NCI-H226 (cell line): ENCODE results near the gene PPP2R3C.
"Not testable (repeated sequence)": the region's sequence is repeated elsewhere in the genome, so short reads cannot be mapped to it uniquely, and the experiment has no call there.

Experiments used
- DNase-seq: peaks from one replicate; pipeline ENCODE4 v3.0.0-alpha.2; 2015

PPP2R3C gene

DNA sequence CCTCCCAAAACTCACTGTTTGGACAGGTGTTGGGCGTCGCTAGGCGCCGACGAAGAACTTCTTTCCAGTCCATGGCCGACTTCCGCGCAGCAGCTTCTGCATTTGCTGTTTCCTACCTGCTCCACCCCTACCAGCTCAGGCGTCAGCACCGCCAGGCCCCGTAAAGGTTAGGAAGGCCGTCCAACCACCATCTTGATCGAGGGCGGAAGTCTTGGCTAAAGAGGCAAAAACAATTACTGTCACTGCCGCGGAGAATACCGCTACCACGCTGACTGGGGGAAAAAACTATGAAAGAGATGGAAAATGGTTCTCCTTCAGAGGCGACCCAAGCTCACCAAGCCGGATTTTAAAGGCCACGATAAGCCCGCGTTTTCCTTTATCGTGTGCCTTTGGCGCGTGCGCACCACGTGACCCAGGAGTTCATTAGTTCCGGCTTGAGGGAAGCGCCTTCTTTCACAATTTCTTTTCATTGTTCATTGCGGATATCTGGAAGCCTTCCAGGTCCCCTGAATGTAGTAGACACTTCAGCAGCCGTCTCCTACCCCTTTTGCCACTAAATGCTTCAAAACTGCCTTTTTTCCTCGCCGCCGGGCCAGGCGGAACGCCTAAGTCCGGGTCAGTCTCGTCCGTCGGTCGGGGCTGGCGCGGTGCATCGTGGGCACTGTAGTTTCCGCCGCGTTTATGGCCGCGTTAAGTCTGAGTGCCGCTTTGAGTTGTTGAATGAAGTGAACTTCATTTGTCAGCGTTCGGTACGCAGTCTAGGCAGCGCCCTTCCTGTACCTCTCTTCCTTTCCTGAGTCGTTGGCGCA, at the start of gene PPP2R3C, which contains the start of gene PRORP:
PPP2R3C (minus strand) TSS at position 104 of the 809 bp plus-strand sequence; CDS start at position 73, 31 bp downstream.
PRORP (plus strand) TSS at position 666 of the 809 bp plus-strand sequence. CDS start 694 bp downstream, outside the sequence.
- DNase-seq = peak; percentile 99

GRCh38 chr14:35167496-35167895, 45.7 kb upstream of the PPP2R3C start:
- DNase-seq = no peak

- DNase-seq = no peak
These were observed 43.1 kb upstream of the PPP2R3C start for GRCh38 chr14:35164849-35165248.

- no peak for DNase-seq
These were observed 41.6 kb upstream of the PPP2R3C start for GRCh38 chr14:35163384-35163783.

- DNase-seq = no peak
These were observed 39.4 kb upstream of the PPP2R3C start for GRCh38 chr14:35161231-35161630.

GRCh38 chr14:35159742-35160409, 38.1 kb upstream of the PPP2R3C start:
- DNase-seq = peak; percentile 94

GRCh38 chr14:35158951-35159653, 37.3 kb upstream of the PPP2R3C start:
- DNase-seq = peak; percentile 32

DNA sequence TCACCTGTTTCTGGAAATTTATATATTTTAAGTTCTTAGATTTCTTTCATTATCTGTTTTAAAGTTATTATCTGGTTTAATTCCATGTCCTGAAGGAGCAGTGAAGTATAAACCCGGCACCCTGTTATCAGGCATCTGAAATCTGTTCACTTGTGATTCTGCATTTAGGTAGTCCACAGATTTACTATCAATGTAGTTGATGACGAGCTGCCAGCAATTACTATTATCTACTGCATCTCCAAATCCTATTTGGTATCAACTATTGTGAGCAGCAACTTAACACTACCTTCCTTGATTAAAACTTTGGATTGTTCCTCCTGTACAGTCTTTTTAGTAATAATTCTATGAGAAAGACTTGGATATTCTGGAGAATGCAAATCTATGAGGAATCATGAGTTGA, 36.7 kb upstream of the PPP2R3C start:
- DNase-seq = no peak

DNA sequence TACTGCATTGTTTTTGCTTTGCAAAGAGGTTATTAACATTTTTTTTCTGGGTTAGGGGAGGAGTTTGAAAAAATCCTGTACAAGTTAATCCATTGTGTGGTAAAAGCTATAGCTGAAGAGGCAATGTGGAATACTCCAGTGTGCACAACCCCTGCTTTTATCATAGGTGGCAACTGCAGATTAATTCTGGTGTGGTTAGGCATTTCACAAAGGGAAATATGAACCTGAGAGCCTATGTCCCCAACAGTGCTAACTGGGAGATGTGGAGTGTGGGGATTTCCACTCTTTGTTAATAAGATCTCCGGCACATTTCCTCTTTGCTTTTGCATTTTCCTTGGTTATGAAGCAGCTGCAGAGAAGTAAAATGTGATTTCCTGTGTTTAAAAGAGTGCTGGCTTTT, 34.2 kb upstream of the PPP2R3C start:
- peak; percentile 54 for DNase-seq

DNA sequence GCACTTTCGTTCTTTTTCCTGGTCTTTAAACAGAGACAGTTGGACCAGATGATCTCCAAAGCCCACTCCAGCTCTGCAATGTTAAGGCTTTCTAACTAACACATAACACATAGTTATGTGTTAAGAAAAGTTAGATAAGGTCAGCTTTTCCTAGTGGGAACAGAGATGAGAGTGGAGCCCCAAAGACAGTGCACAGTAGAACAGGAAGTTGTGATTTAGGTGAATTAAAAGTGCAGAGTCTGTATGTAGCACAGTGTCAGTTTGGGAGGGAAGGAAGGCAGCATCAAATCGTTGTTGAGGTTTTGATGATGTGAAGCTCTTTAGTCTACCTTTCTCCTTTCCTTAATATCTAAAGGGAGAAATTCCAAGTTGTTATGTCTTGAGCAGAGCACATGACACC, 32.2 kb upstream of the PPP2R3C start:
- no peak for DNase-seq

DNA sequence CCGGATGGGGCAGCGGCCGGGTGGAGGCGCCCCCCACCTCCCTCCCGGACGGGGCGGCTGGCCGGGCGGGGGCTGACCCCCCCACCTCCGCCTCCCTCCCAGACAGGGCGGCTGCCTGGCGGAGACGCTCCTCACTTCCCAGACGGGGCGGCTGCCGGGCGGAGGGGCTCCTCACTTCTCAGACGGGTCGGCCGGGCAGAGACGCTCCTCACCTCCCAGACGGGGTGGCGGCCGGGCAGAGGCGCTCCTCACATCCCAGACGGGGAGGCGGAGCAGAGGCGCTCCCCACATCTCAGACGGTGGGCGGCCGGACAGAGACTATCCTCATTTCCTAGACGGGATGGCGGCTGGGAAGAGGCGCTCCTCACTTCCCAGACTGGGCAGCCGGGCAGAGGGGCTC, 30.7 kb upstream of the PPP2R3C start:
- not testable (repeated sequence) for DNase-seq

DNA sequence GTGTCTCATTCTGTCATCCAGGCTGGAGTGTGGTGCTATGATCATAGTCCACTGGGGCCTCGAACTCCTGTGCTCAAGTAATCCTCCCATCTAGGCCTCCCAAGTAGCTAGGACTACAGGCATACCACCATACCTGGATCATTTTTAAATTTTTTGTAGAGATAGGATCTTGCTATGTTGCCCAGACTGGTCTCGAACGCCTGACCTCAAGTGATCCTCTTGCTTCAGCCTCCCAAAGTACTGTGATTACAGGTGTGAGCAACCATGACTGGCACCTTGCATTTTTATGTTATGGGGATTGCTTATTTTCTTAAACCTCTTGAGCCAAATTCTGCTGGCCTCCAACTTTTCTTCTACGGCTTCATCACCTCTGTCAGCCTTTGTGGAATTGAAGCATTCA, 27.4 kb upstream of the PPP2R3C start:
- no peak for DNase-seq

GRCh38 chr14:35147711-35148110, 25.9 kb upstream of the PPP2R3C start:
- DNase-seq = no peak

- DNase-seq = no peak
These were observed 25.4 kb upstream of the PPP2R3C start for GRCh38 chr14:35147186-35147585.

DNA sequence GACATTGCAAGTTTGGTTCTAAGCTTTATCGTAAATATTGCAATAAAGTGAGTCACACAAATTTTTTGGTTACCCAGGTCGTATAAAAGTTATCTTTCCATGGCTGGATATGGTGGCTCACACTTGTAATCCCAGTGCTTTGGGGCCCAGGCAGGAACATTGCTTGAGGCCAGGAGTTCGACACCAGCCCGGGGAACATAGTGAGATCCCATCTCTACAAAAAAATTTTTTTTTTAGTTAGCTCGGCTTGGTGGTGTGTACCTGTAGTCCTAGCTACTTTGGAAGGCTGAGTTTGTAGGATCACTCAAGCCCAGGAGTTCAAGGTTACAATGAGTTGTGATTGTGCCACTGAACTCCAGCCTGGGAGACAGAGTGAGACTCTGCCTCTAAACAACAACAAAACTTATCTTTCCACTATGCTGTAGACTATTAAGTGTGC, 24.9 kb upstream of the PPP2R3C start:
- no peak for DNase-seq

GRCh38 chr14:35144029-35144428, 22.2 kb upstream of the PPP2R3C start:
- DNase-seq = no peak

DNA sequence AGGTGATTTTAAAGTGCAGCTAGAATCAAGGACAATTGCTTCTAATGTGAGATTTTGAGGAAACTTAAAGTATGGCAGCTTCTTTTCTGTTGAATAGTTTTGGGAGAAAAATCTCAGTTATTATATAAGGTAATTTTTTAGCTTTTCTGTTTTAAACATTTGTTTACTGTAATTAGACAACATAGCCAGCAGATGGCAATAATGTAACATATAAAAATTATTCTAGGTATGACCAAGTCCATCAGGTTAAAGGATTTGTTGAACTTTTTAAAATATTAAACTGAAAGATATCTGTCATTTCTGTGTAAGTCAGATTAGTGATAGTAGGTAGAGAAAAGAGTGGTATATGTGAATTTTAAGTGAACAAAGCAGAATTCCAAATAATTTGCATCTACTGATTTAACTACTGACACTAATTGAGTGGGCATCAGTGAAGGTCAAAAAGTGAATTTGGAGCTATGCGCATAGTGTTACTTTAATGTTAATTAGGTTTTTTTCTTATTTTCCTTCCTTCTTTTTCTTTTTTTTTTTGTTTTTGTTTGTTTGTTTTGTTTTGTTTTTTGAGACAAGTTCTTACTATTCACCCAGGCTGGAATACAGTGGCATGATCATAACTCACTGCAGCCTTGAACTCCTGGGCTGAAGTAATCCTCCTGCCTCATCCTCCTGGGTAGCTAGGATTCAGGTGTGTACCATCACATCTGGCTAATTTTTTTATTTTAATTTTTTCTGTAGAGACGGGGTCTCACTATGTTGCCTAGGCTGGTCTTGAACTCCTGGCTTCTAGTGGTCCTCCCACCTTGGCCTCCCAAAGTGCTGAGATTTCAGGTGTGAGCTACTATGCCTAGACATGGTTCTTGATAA, 19.2 kb upstream of the PPP2R3C start:
- no peak for DNase-seq

- no peak for DNase-seq
These were observed 16.8 kb upstream of the PPP2R3C start for GRCh38 chr14:35138585-35138984.

- no peak for DNase-seq
These were observed 12.7 kb upstream of the PPP2R3C start for GRCh38 chr14:35134329-35135123.

DNA sequence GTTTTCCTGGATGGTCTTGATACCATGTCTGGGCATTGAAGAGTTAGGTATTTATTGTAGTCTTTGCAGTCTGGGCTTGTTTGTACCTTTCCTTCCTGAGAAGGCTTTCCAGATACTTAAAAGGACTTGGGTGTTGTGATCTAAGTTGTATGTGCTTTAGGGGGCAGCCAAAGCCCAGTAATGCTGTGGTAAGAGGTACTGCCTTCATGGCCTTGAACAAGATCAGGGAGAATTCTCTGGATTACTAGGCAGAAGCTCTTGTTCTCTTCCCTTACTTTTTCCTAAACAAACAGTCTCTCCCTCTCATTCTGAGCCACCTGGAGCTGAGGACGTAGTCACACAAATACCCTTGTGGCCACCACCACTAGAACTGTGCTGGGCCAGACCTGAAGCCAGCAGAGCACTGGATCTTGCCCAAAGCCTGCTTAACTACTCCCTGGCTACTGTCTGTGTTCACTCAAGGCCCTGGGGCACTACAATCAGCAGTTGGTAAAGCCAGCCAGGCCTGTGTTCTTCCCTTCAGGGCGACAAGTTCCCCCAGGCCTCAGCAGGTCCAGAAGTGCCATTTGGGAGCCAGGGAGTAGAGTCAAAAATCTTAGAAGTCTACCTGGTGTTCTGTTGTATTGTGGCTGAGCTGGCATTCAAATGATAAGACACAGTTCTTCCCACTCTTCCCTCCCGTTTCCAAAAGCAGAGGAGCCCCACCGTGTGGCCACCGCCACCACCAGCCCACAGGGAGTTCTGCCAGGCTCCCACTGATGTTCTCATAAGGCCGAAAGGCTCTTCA, 11.9 kb upstream of the PPP2R3C start:
- DNase-seq = no peak

DNA sequence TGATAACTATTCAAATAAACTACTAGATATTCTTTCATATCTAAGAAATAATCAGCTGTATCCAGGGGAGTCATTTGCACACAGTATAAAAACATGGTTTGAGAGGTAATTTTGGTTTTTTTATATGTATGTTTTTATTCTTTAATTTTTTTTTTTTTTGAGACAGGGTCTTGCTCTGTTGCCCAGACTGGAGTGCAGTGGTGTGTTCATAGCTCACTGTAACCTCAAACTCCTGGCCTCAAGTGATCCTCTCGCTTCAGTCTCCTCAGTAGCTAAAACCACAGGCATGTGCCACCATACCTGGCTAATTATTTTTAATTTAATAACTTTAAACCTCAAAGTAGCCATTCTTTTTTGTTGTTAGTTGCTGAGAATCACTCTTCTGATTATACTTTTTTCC, 2.3 kb upstream of the PPP2R3C start:
- DNase-seq = no peak
